IMR-90 (cell line): ENCODE measurements around the gene LECT2. TPM values are rescaled to one million over a fixed set of nuclear protein-coding genes. Genes with fewer than 3 reads are reported as not detected.

ENCODE experiments used
- ATAC-seq: fragments of 200-7000 bp; cut with Tn5 transposase; 2 replicates; pipeline ENCODE4 v1.9.1; 2020; ENCODE audit warnings: low read depth, mild to moderate bottlenecking, moderate library complexity
- BruUV-seq: library from RNA; stranded (reverse); fragments of 400-500 nt; replicated peaks from 2 replicates; lab custom pipeline; 2021; lab: Mats Ljungman, UMichigan
- CTCF ChIA-PET: fragments of 300-600 bp; formaldehyde crosslinking; extraction: SDS; loops from one replicate; lab custom pipeline; 2021; ENCODE audit warnings: antibody characterized with exemption; lab: Yijun Ruan, JAX
- POLR2A ChIA-PET: fragments of 300-600 bp; sonication (Branson Sonifier 250); formaldehyde crosslinking; loops from one replicate; lab custom pipeline; 2022; ENCODE audit warnings: antibody characterized with exemption; ENCODE audit not compliant: unreplicated experiment; lab: Charles Lee
- DNase-seq: peaks from one replicate; pipeline ENCODE4 v3.0.0; 2013
- H2AFZ ChIP-seq: replicated peaks from 2 replicates; pipeline ENCODE3; 2013; ENCODE audit warnings: low read length, mild to moderate bottlenecking; ENCODE audit not compliant: poor library complexity
- H2AK5ac ChIP-seq: 2 replicates; pipeline ENCODE4 v1.6.1; 2013; ENCODE audit warnings: low read depth, low read length, inconsistent platforms
- H2AK9ac ChIP-seq: replicated peaks from 2 replicates; pipeline ENCODE3; 2013; ENCODE audit warnings: mild to moderate bottlenecking, low read depth, low read length, moderate library complexity; ENCODE audit not compliant: poor library complexity
- H2BK120ac ChIP-seq: 2 replicates; pipeline ENCODE4 v1.6.1; 2013; ENCODE audit warnings: low read depth, low read length, inconsistent platforms
- H2BK15ac ChIP-seq: 3 replicates; pipeline ENCODE4 v1.6.1; 2013; ENCODE audit warnings: low read depth, low read length, inconsistent platforms
- H2BK20ac ChIP-seq: 2 replicates; pipeline ENCODE4 v1.6.1; 2013; ENCODE audit warnings: low read depth, mild to moderate bottlenecking, inconsistent platforms, low read length, moderate library complexity
- H2BK5ac ChIP-seq: 2 replicates; pipeline ENCODE4 v1.6.1; 2013; ENCODE audit warnings: mild to moderate bottlenecking, low read depth, low read length, inconsistent platforms; ENCODE audit not compliant: poor library complexity, severe bottlenecking
- H3K14ac ChIP-seq: replicated peaks from 2 replicates; pipeline ENCODE4 v1.6.1; 2013; ENCODE audit warnings: low read depth, low read length, inconsistent platforms
- H3K18ac ChIP-seq: 2 replicates; pipeline ENCODE4 v1.6.1; 2013; ENCODE audit warnings: low read depth, low read length, control low read depth
- H3K23ac ChIP-seq: 2 replicates; pipeline ENCODE4 v1.6.1; 2013; ENCODE audit warnings: low read depth, low read length, inconsistent platforms
- H3K27ac ChIP-seq: 2 replicates; pipeline ENCODE4 v1.5.1; 2013; ENCODE audit warnings: mild to moderate bottlenecking, control low read depth, low read length; ENCODE audit not compliant: insufficient read depth
- H3K27me3 ChIP-seq: 2 replicates; pipeline ENCODE4 v1.6.1; 2013; ENCODE audit warnings: low read length; ENCODE audit not compliant: control insufficient read depth, insufficient read depth
- H3K36me3 ChIP-seq: 2 replicates; pipeline ENCODE4 v1.6.1; 2013; ENCODE audit warnings: low read length, mixed read lengths; ENCODE audit not compliant: control insufficient read depth, insufficient read depth
- H3K4ac ChIP-seq: 2 replicates; pipeline ENCODE4 v1.6.1; 2013; ENCODE audit warnings: low read depth, low read length, inconsistent platforms
- H3K4me1 ChIP-seq: 2 replicates; pipeline ENCODE4 v1.6.1; 2013; ENCODE audit warnings: low read length, mixed read lengths; ENCODE audit not compliant: control insufficient read depth, insufficient read depth
- H3K4me2 ChIP-seq: 2 replicates; pipeline ENCODE4 v1.6.1; 2013; ENCODE audit warnings: low read depth, mild to moderate bottlenecking, control low read depth, low read length, moderate library complexity
- H3K4me3 ChIP-seq: 2 replicates; pipeline ENCODE4 v1.5.1; 2013; ENCODE audit warnings: low read depth, mild to moderate bottlenecking, control low read depth, low read length, moderate library complexity; ENCODE audit not compliant: insufficient read depth
- H3K56ac ChIP-seq: 2 replicates; pipeline ENCODE4 v1.6.1; 2013; ENCODE audit warnings: low read length, inconsistent platforms; ENCODE audit not compliant: insufficient read depth; ENCODE audit errors: extremely low read depth
- H3K79me1 ChIP-seq, 2 experiments: 2 replicates each; pipeline ENCODE4 v1.6.1; 2013; ENCODE audit warnings: low read length in 2 of 2, inconsistent platforms in 1 of 2, low read depth in 1 of 2
- H3K9ac ChIP-seq: 2 replicates; pipeline ENCODE4 v1.6.1; 2013; ENCODE audit warnings: low read depth, low read length, control low read depth
- H3K9me1 ChIP-seq: 2 replicates; pipeline ENCODE4 v1.6.1; 2013; ENCODE audit warnings: low read length, inconsistent platforms; ENCODE audit not compliant: insufficient read depth
- H3K9me3 ChIP-seq: 2 replicates; pipeline ENCODE4 v1.6.1; 2013; ENCODE audit warnings: low read length; ENCODE audit not compliant: control insufficient read depth, insufficient read depth
- H4K20me1 ChIP-seq: 2 replicates; pipeline ENCODE4 v1.6.1; 2013; ENCODE audit warnings: low read length, inconsistent platforms; ENCODE audit not compliant: insufficient read depth
- H4K5ac ChIP-seq: 2 replicates; pipeline ENCODE4 v1.6.1; 2013; ENCODE audit warnings: mild to moderate bottlenecking, low read depth, low read length, control low read depth
- H4K8ac ChIP-seq, 2 experiments: 2 replicates each; pipeline ENCODE4 v1.6.1; 2013; ENCODE audit warnings: low read depth in 2 of 2, low read length in 2 of 2, control low read depth in 1 of 2, inconsistent platforms in 1 of 2
- H4K91ac ChIP-seq: 2 replicates; pipeline ENCODE4 v1.6.1; 2013; ENCODE audit warnings: low read depth, low read length, inconsistent platforms; ENCODE audit not compliant: insufficient read depth
- BHLHE40 ChIP-seq: fragments of 150-350 bp; IDR thresholded peaks from 2 replicates; pipeline ENCODE4 v1.6.1; 2016; ENCODE audit warnings: mild to moderate bottlenecking, low read depth, low read length
- CEBPB ChIP-seq: IDR thresholded peaks from 2 replicates; pipeline ENCODE4 v1.6.1; 2012; ENCODE audit warnings: low read depth, low read length, improper control_type of control experiment
- CHD1 ChIP-seq: IDR thresholded peaks from 2 replicates; pipeline ENCODE4 v1.6.1; 2012; ENCODE audit warnings: low read depth, low read length, improper control_type of control experiment
- FOS ChIP-seq: fragments of 150-350 bp; IDR thresholded peaks from 2 replicates; pipeline ENCODE4 v1.6.1; 2016; ENCODE audit warnings: low read depth, low read length
- MAFK ChIP-seq: IDR thresholded peaks from 2 replicates; pipeline ENCODE4 v1.6.1; 2012; ENCODE audit warnings: low read depth, low read length, improper control_type of control experiment
- MAZ ChIP-seq: IDR thresholded peaks from 2 replicates; pipeline ENCODE4 v1.6.1; 2012; ENCODE audit warnings: low read depth, mild to moderate bottlenecking, low read length, improper control_type of control experiment, moderate library complexity, borderline replicate concordance
- MXI1 ChIP-seq: IDR thresholded peaks from 2 replicates; pipeline ENCODE4 v1.6.1; 2012; ENCODE audit warnings: low read depth, mild to moderate bottlenecking, low read length, moderate library complexity, borderline replicate concordance
- NFE2L2 ChIP-seq: fragments of 150-350 bp; IDR thresholded peaks from 2 replicates; pipeline ENCODE4 v1.6.1; 2016; ENCODE audit warnings: low read depth, mild to moderate bottlenecking, low read length
- POLR2A ChIP-seq: IDR thresholded peaks from 2 replicates; pipeline ENCODE4 v1.6.1; 2012; ENCODE audit warnings: mild to moderate bottlenecking, low read depth, low read length
- RAD21 ChIP-seq: IDR thresholded peaks from 2 replicates; pipeline ENCODE4 v1.6.1; 2012; ENCODE audit warnings: low read length, improper control_type of control experiment
- RCOR1 ChIP-seq: IDR thresholded peaks from 2 replicates; pipeline ENCODE4 v1.6.1; 2012; ENCODE audit warnings: mild to moderate bottlenecking, low read length, improper control_type of control experiment; ENCODE audit not compliant: insufficient replicate concordance
- RFX5 ChIP-seq: IDR thresholded peaks from 2 replicates; pipeline ENCODE4 v1.8.0; 2012; ENCODE audit warnings: low read depth, mild to moderate bottlenecking, low read length, moderate library complexity
- SMC3 ChIP-seq: fragments of 150-350 bp; IDR thresholded peaks from 2 replicates; pipeline ENCODE4 v1.6.1; 2016; ENCODE audit warnings: low read depth, mild to moderate bottlenecking, antibody characterized with exemption, low read length, moderate library complexity
- WGBS, 2 experiments: methylation state at CpG; one replicate each; pipeline versions ENCODE4 v1.1.5 to v1.1.7; 2013; ENCODE audit warnings: missing lambda C conversion rate in 2 of 2; ENCODE audit not compliant: insufficient read length in 1 of 2; ENCODE audit errors: extremely low coverage in 2 of 2; 5-methylcytosine and 5-hydroxymethylcytosine counted together
- dilution Hi-C: fragments of 300-500 bp; cut with HindIII; formaldehyde crosslinking; loops from one replicate; pipeline ENCODE4 v1.14.3; 2018; ENCODE audit warnings: low sequenced_read_pairs; ENCODE audit not compliant: unreplicated experiment
- in situ Hi-C: fragments of 300-500 bp; cut with MboI; formaldehyde crosslinking; loops from 3 replicates; pipeline ENCODE4 v1.14.3; 2019; ENCODE audit warnings: low sequenced_read_pairs, inconsistent platforms, mixed read lengths
- intact Hi-C: fragments of 100-400 bp; cut with micrococcal nuclease; formaldehyde crosslinking; loops from 2 replicates; pipeline ENCODE4 v1.10.0; 2022
- polyA plus RNA-seq, 3 experiments: library from polyadenylated mRNA; depleted of rRNA; stranded (reverse); fragments of >200 nt; gene quantifications; 2 replicates each; pipeline ENCODE4 v1.2.3, GENCODE V29; 2012; ENCODE audit warnings: low replicate concordance in 1 of 3
- total RNA-seq: library from RNA; depleted of rRNA; stranded (reverse); fragments of >200 nt; gene quantifications from 2 replicates; pipeline ENCODE4 v1.2.3, GENCODE V29; 2012
- TF ChIP-seq, protein P1 (sequence below): fragments of 150-350 bp; IDR thresholded peaks from 2 replicates; pipeline ENCODE4 v1.6.1; 2017; ENCODE audit warnings: mild to moderate bottlenecking, antibody characterized with exemption, low read length, low read depth
- TF ChIP-seq, protein P2 (sequence below): conservative IDR thresholded peaks from 2 replicates; pipeline ENCODE4 v1.5.1; 2012; ENCODE audit warnings: mild to moderate bottlenecking, low read depth, low read length, improper control_type of control experiment
- TF ChIP-seq, protein P3 (sequence below): fragments of 150-350 bp; IDR thresholded peaks from 2 replicates; pipeline ENCODE4 v1.6.1; 2016; ENCODE audit warnings: low read depth, mild to moderate bottlenecking, low read length, moderate library complexity, borderline replicate concordance

LECT2 gene
- total and polyA plus RNA-seq, 2 of the 4 experiments (the other 2 are of a cell fraction), result not detected

DNA sequence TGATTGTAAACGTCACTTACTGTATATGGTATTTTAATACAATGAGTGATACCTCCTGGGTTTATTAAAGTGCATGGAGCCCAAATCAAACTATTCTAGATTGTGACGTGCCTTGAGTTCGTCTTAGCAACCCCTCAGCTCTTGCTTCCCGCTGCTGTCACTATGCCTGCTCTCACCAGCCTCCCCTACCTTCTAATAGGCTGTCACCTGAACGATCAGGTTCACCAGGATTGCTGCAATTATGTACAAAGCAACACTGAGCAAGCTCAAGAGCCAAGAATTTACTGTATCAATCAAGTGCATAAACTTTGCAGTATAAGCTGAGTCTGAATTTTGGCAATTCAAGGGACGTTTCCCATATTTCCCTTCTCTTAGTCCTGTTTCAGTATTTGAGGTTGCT lies 3.0 kb downstream of the LECT2 start:
- no peaks in the 10 kb centered on the region for H3K27me3 ChIP-seq
- no peak overlapping the region for H3K27ac ChIP-seq
- no peak overlapping the region for H3K14ac ChIP-seq
- H4K8ac ChIP-seq, result no peak overlapping the region
- H4K5ac ChIP-seq, result no peak overlapping the region
- no peaks in the 10 kb centered on the region for H3K36me3 ChIP-seq
- no peaks in the 10 kb centered on the region for H3K9me3 ChIP-seq
- no peak overlapping the region for H4K91ac ChIP-seq
- TF ChIP-seq, protein P1, sequence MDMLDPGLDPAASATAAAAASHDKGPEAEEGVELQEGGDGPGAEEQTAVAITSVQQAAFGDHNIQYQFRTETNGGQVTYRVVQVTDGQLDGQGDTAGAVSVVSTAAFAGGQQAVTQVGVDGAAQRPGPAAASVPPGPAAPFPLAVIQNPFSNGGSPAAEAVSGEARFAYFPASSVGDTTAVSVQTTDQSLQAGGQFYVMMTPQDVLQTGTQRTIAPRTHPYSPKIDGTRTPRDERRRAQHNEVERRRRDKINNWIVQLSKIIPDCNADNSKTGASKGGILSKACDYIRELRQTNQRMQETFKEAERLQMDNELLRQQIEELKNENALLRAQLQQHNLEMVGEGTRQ, result no peak
- TF ChIP-seq CEBPB (no peak), MAZ (no peak), CHD1 (no peak), BHLHE40 (no peak), RAD21 (no peak), RFX5 (no peak), SMC3 (no peak), RCOR1 (no peak), NFE2L2 (no peak), FOS (no peak), POLR2A (no peak), MAFK (no peak), MXI1 (no peak)
- TF ChIP-seq, protein P2, sequence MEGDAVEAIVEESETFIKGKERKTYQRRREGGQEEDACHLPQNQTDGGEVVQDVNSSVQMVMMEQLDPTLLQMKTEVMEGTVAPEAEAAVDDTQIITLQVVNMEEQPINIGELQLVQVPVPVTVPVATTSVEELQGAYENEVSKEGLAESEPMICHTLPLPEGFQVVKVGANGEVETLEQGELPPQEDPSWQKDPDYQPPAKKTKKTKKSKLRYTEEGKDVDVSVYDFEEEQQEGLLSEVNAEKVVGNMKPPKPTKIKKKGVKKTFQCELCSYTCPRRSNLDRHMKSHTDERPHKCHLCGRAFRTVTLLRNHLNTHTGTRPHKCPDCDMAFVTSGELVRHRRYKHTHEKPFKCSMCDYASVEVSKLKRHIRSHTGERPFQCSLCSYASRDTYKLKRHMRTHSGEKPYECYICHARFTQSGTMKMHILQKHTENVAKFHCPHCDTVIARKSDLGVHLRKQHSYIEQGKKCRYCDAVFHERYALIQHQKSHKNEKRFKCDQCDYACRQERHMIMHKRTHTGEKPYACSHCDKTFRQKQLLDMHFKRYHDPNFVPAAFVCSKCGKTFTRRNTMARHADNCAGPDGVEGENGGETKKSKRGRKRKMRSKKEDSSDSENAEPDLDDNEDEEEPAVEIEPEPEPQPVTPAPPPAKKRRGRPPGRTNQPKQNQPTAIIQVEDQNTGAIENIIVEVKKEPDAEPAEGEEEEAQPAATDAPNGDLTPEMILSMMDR, result no peak
- TF ChIP-seq, protein P3, sequence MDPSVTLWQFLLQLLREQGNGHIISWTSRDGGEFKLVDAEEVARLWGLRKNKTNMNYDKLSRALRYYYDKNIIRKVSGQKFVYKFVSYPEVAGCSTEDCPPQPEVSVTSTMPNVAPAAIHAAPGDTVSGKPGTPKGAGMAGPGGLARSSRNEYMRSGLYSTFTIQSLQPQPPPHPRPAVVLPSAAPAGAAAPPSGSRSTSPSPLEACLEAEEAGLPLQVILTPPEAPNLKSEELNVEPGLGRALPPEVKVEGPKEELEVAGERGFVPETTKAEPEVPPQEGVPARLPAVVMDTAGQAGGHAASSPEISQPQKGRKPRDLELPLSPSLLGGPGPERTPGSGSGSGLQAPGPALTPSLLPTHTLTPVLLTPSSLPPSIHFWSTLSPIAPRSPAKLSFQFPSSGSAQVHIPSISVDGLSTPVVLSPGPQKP, result no peak
- no peak overlapping the region for H3K4me2 ChIP-seq
- no peaks in the 10 kb centered on the region for H3K79me1 ChIP-seq
- no peak overlapping the region for H2BK120ac ChIP-seq
- no peak overlapping the region for H2BK15ac ChIP-seq
- no peak overlapping the region for H3K18ac ChIP-seq
- H3K9me1 ChIP-seq, result no peaks in the 10 kb centered on the region; the same call in 1 of the 2 replicates
- CTCF ChIA-PET, result interaction anchor here (1.1 kb wide), 1 partner anchor 35 kb away, joined by 3 read pairs; no protein-coding TSS in a partner anchor
- POLR2A ChIA-PET, result no interaction called here
- H3K4me1 ChIP-seq, result no peaks in the 10 kb centered on the region
- intact Hi-C loops, result no loop called here
- dilution Hi-C loops, result no loop called here
- H4K20me1 ChIP-seq, result no peaks in the 10 kb centered on the region
- in situ Hi-C loops, result no loop called here
- BruUV-seq, result no TSS peak
- 83% methylated on average over 1 of the region's 6 CpGs; no CpG with 5 or more reads in 1 of the 2 experiments for WGBS, 2 experiments
- DNase-seq, result no peak
- no peak overlapping the region for H2AFZ ChIP-seq
- H2AK5ac ChIP-seq, result no peak overlapping the region
- H2AK9ac ChIP-seq, result no peak overlapping the region
- no peak overlapping the region for H2BK5ac ChIP-seq
- H3K9ac ChIP-seq, result no peak overlapping the region
- H2BK20ac ChIP-seq, result no peak overlapping the region
- no peak overlapping the region for H3K23ac ChIP-seq
- no peak for ATAC-seq
- H3K4ac ChIP-seq, result no peak overlapping the region
- H3K56ac ChIP-seq, result no peak overlapping the region
- H3K4me3 ChIP-seq, result no peak overlapping the region
